Neural crest cell (in vitro differentiated cells): ENCODE results near the gene IFT43. TPM values are rescaled to one million over a fixed set of nuclear protein-coding genes. Genes with fewer than 3 reads are reported as not detected.
"Not testable (repeated sequence)": the region's sequence is repeated elsewhere in the genome, so short reads cannot be mapped to it uniquely, and the experiment has no call there.

Experiments
- DNase-seq: peaks from one replicate; pipeline ENCODE4 v3.0.0; 2021; ENCODE audit warnings: low read depth, mixed read lengths, low spot score
- H3K27ac Mint-ChIP-seq: one replicate; pipeline ENCODE4 v1.8.0; 2021; ENCODE audit warnings: mild to moderate bottlenecking, mixed read lengths; ENCODE audit not compliant: unreplicated experiment
- H3K27me3 Mint-ChIP-seq: 2 replicates; pipeline ENCODE4 v1.8.0; 2021; ENCODE audit warnings: low read depth, mild to moderate bottlenecking, mixed read lengths
- H3K36me3 Mint-ChIP-seq: 2 replicates; pipeline ENCODE4 v1.8.0; 2021; ENCODE audit warnings: low read depth, mild to moderate bottlenecking, mixed read lengths
- H3K4me1 Mint-ChIP-seq: 2 replicates; pipeline ENCODE4 v1.8.0; 2021; ENCODE audit warnings: mixed read lengths
- H3K4me3 Mint-ChIP-seq: one replicate; pipeline ENCODE4 v1.8.0; 2021; ENCODE audit warnings: mild to moderate bottlenecking, mixed read lengths
- H3K9me3 Mint-ChIP-seq: 2 replicates; pipeline ENCODE4 v1.8.0; 2021; ENCODE audit warnings: mixed read lengths
- CTCF ChIP-seq: fragments of 200-600 bp; sonication (generic); conservative IDR thresholded peaks from 2 replicates; pipeline ENCODE4 v1.5.0; 2021; ENCODE audit warnings: antibody characterized with exemption, mild to moderate bottlenecking
- total RNA-seq: library from RNA; stranded (reverse); gene quantifications from 2 replicates; pipeline ENCODE4 v1.2.1, GENCODE V29; 2021

The IFT43 gene
- total RNA-seq, 1 donor from 2014 or later: 34.1 TPM

- no peaks in the 10 kb centered on the region for H3K4me1 Mint-ChIP-seq
- H3K27me3 Mint-ChIP-seq: no peaks in the 10 kb centered on the region
- H3K4me3 Mint-ChIP-seq: no peak overlapping the region
- DNase-seq: no peak
- peaks cover 44% of the 10 kb centered on the region for H3K36me3 Mint-ChIP-seq
- TF ChIP-seq CTCF: no peak
- H3K9me3 Mint-ChIP-seq: peaks cover 5% of the 10 kb centered on the region
- peak overlapping the region; percentile 65 for H3K27ac Mint-ChIP-seq
These were observed 20.7 kb downstream of the IFT43 start for GRCh38 chr14:76006253-76006652.

GRCh38 chr14:76007379-76007778 lies 21.8 kb downstream of the IFT43 start:
- H3K4me1 Mint-ChIP-seq: peaks cover 10% of the 10 kb centered on the region
- H3K27me3 Mint-ChIP-seq: no peaks in the 10 kb centered on the region
- H3K36me3 Mint-ChIP-seq: peaks cover 39% of the 10 kb centered on the region
- no peak for TF ChIP-seq CTCF
- H3K4me3 Mint-ChIP-seq: no peak overlapping the region
- no peak overlapping the region for H3K27ac Mint-ChIP-seq
- no peak for DNase-seq
- peaks cover 5% of the 10 kb centered on the region for H3K9me3 Mint-ChIP-seq

- TF ChIP-seq CTCF: no peak
- DNase-seq: no peak
- Mint-ChIP-seq H3K27me3 (no peaks in the 10 kb centered on the region), H3K9me3 (peaks cover 5% of the 10 kb centered on the region), H3K4me3 (no peak overlapping the region), H3K36me3 (peaks cover 36% of the 10 kb centered on the region), H3K4me1 (peaks cover 15% of the 10 kb centered on the region), H3K27ac (no peak overlapping the region)
These were observed 22.3 kb downstream of the IFT43 start for GRCh38 chr14:76007852-76008251.

GRCh38 chr14:76009627-76010026 lies 24.1 kb downstream of the IFT43 start:
- peaks cover 15% of the 10 kb centered on the region for H3K4me1 Mint-ChIP-seq
- H3K27ac Mint-ChIP-seq, DNase-seq, H3K27me3 Mint-ChIP-seq, H3K4me3 Mint-ChIP-seq, H3K9me3 Mint-ChIP-seq: not testable (repeated sequence)
- peaks cover 33% of the 10 kb centered on the region for H3K36me3 Mint-ChIP-seq

GRCh38 chr14:76011930-76012329 lies 26.4 kb downstream of the IFT43 start:
- peaks cover 32% of the 10 kb centered on the region for H3K36me3 Mint-ChIP-seq
- H3K4me1 Mint-ChIP-seq: peaks cover 15% of the 10 kb centered on the region
- H3K4me3 Mint-ChIP-seq: no peak overlapping the region
- no peaks in the 10 kb centered on the region for H3K9me3 Mint-ChIP-seq
- H3K27ac Mint-ChIP-seq: no peak overlapping the region
- no peak for DNase-seq
- no peak for TF ChIP-seq CTCF
- H3K27me3 Mint-ChIP-seq: no peaks in the 10 kb centered on the region

- Mint-ChIP-seq H3K4me1 (peaks cover 15% of the 10 kb centered on the region), H3K4me3 (no peak overlapping the region), H3K36me3 (peaks cover 37% of the 10 kb centered on the region), H3K27me3 (no peaks in the 10 kb centered on the region), H3K27ac (peak overlapping the region; percentile 92), H3K9me3 (no peaks in the 10 kb centered on the region)
- DNase-seq: no peak
- no peak for TF ChIP-seq CTCF
These were observed 26.8 kb downstream of the IFT43 start for GRCh38 chr14:76012354-76012753.
